Activated naive CD4-positive, alpha-beta T cell treated with anti-CD3 and anti-CD28 coated beads for 36 hours (primary cell): ENCODE measurements around the gene EDIL3. TPM values are rescaled to one million over a fixed set of nuclear protein-coding genes. Genes with fewer than 3 reads are reported as not detected.
"Not testable (repeated sequence)": the region's sequence is repeated elsewhere in the genome, so short reads cannot be mapped to it uniquely, and the experiment has no call there.

Source experiments
- CTCF ChIA-PET: fragments of 350-600 bp; sonication (Branson Sonifier 250); formaldehyde crosslinking; loops from one replicate; lab custom pipeline; 2021; ENCODE audit warnings: antibody characterized with exemption; lab: Charles Lee
- DNase-seq: peaks from one replicate; pipeline ENCODE4 v3.0.0-alpha.2; 2020
- H3K27ac Mint-ChIP-seq: one replicate; pipeline ENCODE4 v1.8.0; 2021; ENCODE audit warnings: mild to moderate bottlenecking, mixed read lengths
- H3K27me3 Mint-ChIP-seq: one replicate; pipeline ENCODE4 v1.8.0; 2021; ENCODE audit warnings: low read depth, mixed read lengths
- H3K36me3 Mint-ChIP-seq: one replicate; pipeline ENCODE4 v1.8.0; 2021; ENCODE audit warnings: low read depth, mixed read lengths
- H3K4me1 Mint-ChIP-seq: one replicate; pipeline ENCODE4 v1.8.0; 2021; ENCODE audit warnings: low read depth, mixed read lengths
- H3K4me3 Mint-ChIP-seq: one replicate; pipeline ENCODE4 v1.8.0; 2021; ENCODE audit warnings: mild to moderate bottlenecking, moderate library complexity, mixed read lengths
- H3K9me3 Mint-ChIP-seq: one replicate; pipeline ENCODE4 v1.8.0; 2021; ENCODE audit warnings: mixed read lengths
- intact Hi-C: fragments of 100-400 bp; cut with micrococcal nuclease; formaldehyde crosslinking; loops from one replicate; pipeline ENCODE4 v1.15.1; 2023
- total RNA-seq, 2 experiments: library from RNA; stranded (reverse); gene quantifications; one replicate each; pipeline ENCODE4 v1.2.3, GENCODE V29; 2021

The EDIL3 gene
- total RNA-seq, 2 experiments from 2014 or later: not detected

DNA sequence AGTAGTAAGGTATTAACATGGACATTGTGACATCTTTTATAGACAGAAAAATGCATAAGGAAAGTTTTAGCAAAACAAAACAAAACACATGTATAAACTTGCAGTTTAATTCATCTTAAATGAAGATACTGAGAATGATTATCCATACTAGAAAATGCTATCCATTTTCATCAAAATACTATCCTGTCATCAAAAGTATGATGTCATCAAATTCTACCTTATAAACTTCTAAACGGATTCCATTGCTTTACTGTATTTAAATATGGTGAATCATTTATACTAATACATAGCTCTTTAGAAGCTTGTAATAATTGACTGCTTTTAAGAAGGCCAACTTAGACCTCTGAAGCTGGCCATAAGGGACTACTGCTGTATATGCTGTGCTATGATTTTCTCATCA, 221.0 kb downstream of the EDIL3 start:
- CTCF ChIA-PET: interaction anchor here (0.6 kb wide), 1 partner anchor 1511 kb away, joined by 3 read pairs; no protein-coding TSS in a partner anchor

GRCh38 chr5:84162695-84163094, 222.0 kb downstream of the EDIL3 start:
- Mint-ChIP-seq H3K9me3 (peaks cover 3% of the 10 kb centered on the region), H3K27me3 (peaks cover 2% of the 10 kb centered on the region), H3K4me3 (no peak overlapping the region), H3K4me1 (no peaks in the 10 kb centered on the region), H3K36me3 (no peaks in the 10 kb centered on the region), H3K27ac (no peak overlapping the region)
- intact Hi-C loops: no loop called here
- CTCF ChIA-PET: interaction anchor here (0.6 kb wide), 1 partner anchor 451 kb away, joined by 3 read pairs; no protein-coding TSS in a partner anchor
- no peak for DNase-seq

More for the DNA sequence above, 221.0 kb downstream of the EDIL3 start:
- intact Hi-C loops: no loop called here
- Mint-ChIP-seq H3K27ac (no peak overlapping the region), H3K4me1 (no peaks in the 10 kb centered on the region), H3K27me3 (peaks cover 2% of the 10 kb centered on the region), H3K36me3 (no peaks in the 10 kb centered on the region), H3K9me3 (peaks cover 3% of the 10 kb centered on the region), H3K4me3 (no peak overlapping the region)
- no peak for DNase-seq

- CTCF ChIA-PET, DNase-seq, H3K27me3 Mint-ChIP-seq, H3K27ac Mint-ChIP-seq, H3K4me3 Mint-ChIP-seq, H3K9me3 Mint-ChIP-seq, H3K36me3 Mint-ChIP-seq, intact Hi-C loops, H3K4me1 Mint-ChIP-seq: not testable (repeated sequence)
Measured at GRCh38 chr5:84160650-84161049, 224.0 kb downstream of the EDIL3 start.

DNA sequence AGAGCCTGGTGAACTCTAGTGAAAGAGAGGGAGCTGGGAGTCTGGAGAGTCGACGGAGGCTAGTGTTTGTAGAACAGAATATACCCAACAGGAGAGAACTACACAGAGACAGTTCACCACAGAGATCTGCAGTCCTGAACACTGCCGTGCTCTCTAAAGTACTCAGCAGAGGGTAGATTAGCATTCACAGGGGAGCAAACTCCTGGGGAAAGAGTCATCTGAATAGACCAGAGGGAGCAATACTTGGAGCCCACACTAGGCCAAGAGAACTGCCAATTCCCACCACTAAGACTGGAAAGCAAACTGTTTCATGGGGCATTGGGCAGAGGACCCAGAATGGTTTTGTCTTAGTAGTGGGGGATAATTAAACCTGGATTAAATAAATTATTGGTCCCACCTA, 235.6 kb downstream of the EDIL3 start:
- no peak overlapping the region for H3K4me3 Mint-ChIP-seq
- DNase-seq: no peak
- H3K27me3 Mint-ChIP-seq: no peaks in the 10 kb centered on the region
- no peaks in the 10 kb centered on the region for H3K9me3 Mint-ChIP-seq
- no peaks in the 10 kb centered on the region for H3K36me3 Mint-ChIP-seq
- no peaks in the 10 kb centered on the region for H3K4me1 Mint-ChIP-seq
- CTCF ChIA-PET: no interaction called here
- intact Hi-C loops: no loop called here
- no peak overlapping the region for H3K27ac Mint-ChIP-seq

GRCh38 chr5:84148651-84149050, 236.0 kb downstream of the EDIL3 start:
- H3K36me3 Mint-ChIP-seq: no peaks in the 10 kb centered on the region
- intact Hi-C loops: no loop called here
- H3K27me3 Mint-ChIP-seq: no peaks in the 10 kb centered on the region
- H3K4me3 Mint-ChIP-seq: no peak overlapping the region
- no peak overlapping the region for H3K27ac Mint-ChIP-seq
- no peaks in the 10 kb centered on the region for H3K4me1 Mint-ChIP-seq
- no peaks in the 10 kb centered on the region for H3K9me3 Mint-ChIP-seq
- DNase-seq: no peak
- CTCF ChIA-PET: no interaction called here

GRCh38 chr5:84137541-84137940, 247.1 kb downstream of the EDIL3 start:
- Mint-ChIP-seq H3K9me3 (no peaks in the 10 kb centered on the region), H3K27ac (no peak overlapping the region), H3K4me1 (no peaks in the 10 kb centered on the region), H3K27me3 (no peaks in the 10 kb centered on the region), H3K36me3 (no peaks in the 10 kb centered on the region), H3K4me3 (no peak overlapping the region)
- no peak for DNase-seq
- intact Hi-C loops: no loop called here
- CTCF ChIA-PET: no interaction called here

- Mint-ChIP-seq H3K4me1 (no peaks in the 10 kb centered on the region), H3K4me3 (no peak overlapping the region), H3K27ac (no peak overlapping the region), H3K36me3 (no peaks in the 10 kb centered on the region), H3K27me3 (no peaks in the 10 kb centered on the region), H3K9me3 (no peaks in the 10 kb centered on the region)
- CTCF ChIA-PET: no interaction called here
- intact Hi-C loops: no loop called here
- DNase-seq: no peak
Measured at GRCh38 chr5:84131372-84131771, 253.3 kb downstream of the EDIL3 start.

DNA sequence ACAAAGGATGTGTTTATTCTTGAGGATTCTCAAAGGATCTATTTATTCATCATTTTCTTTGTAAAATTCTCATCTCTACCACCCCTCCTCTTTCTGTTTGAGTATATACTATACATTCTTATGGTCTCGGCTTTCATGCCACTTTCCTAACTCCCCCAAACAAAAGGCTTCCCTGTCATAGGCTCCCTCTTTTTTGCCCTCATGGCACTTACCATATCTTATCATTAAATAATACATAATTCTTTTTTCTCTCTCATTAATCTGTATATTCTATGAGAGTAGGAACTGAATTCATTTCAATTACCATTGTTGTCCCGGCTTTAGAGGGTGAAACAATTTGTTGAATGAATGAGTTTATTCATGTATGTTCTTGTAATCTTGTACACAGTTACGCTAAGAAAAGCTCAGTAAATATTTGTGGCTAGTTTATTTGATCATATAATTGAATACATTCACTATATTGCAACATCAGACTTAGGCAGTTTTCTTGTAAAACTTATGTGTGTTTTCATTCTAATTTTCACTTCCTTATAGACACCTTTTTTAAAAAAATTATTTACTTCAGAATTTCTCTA, 254.6 kb downstream of the EDIL3 start:
- H3K27ac Mint-ChIP-seq: no peak overlapping the region
- no peaks in the 10 kb centered on the region for H3K27me3 Mint-ChIP-seq
- CTCF ChIA-PET: no interaction called here
- H3K9me3 Mint-ChIP-seq: no peaks in the 10 kb centered on the region
- H3K4me1 Mint-ChIP-seq: no peaks in the 10 kb centered on the region
- H3K4me3 Mint-ChIP-seq: no peak overlapping the region
- H3K36me3 Mint-ChIP-seq: no peaks in the 10 kb centered on the region
- intact Hi-C loops: no loop called here
- DNase-seq: no peak

- no peak for DNase-seq
- Mint-ChIP-seq H3K36me3 (no peaks in the 10 kb centered on the region), H3K4me3 (no peak overlapping the region), H3K27ac (no peak overlapping the region), H3K4me1 (no peaks in the 10 kb centered on the region), H3K9me3 (no peaks in the 10 kb centered on the region), H3K27me3 (no peaks in the 10 kb centered on the region)
- CTCF ChIA-PET: no interaction called here
- intact Hi-C loops: no loop called here
Measured at GRCh38 chr5:84125216-84125615, 259.5 kb downstream of the EDIL3 start.

GRCh38 chr5:84119252-84119651, 265.4 kb downstream of the EDIL3 start:
- intact Hi-C loops: no loop called here
- Mint-ChIP-seq H3K27me3 (no peaks in the 10 kb centered on the region), H3K36me3 (no peaks in the 10 kb centered on the region), H3K27ac (no peak overlapping the region), H3K4me3 (no peak overlapping the region), H3K4me1 (no peaks in the 10 kb centered on the region), H3K9me3 (no peaks in the 10 kb centered on the region)
- CTCF ChIA-PET: no interaction called here
- no peak for DNase-seq

DNA sequence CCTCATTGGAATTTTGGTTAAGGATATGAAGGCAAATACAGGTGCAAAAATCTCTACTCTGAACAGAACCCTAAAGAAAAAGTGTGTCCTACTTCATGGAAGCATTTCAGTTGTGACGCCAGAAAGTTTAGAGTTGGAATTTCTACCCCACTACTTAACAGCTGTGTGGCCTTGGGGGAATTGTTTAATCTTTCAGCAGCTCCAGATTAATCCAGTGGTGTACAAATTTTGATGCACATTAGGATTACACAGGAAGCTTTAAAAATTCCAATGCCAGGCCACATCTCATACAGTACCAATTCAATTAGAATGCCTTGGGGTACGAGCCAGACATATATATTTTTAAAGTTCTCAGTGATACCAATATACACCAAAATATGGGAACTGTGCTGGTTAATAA, 266.1 kb downstream of the EDIL3 start:
- intact Hi-C loops: no loop called here
- no peak overlapping the region for H3K4me3 Mint-ChIP-seq
- no peaks in the 10 kb centered on the region for H3K4me1 Mint-ChIP-seq
- H3K9me3 Mint-ChIP-seq: no peaks in the 10 kb centered on the region
- H3K27me3 Mint-ChIP-seq: no peaks in the 10 kb centered on the region
- H3K36me3 Mint-ChIP-seq: no peaks in the 10 kb centered on the region
- CTCF ChIA-PET: no interaction called here
- no peak for DNase-seq
- H3K27ac Mint-ChIP-seq: no peak overlapping the region

- DNase-seq: no peak
- CTCF ChIA-PET: no interaction called here
- Mint-ChIP-seq H3K36me3 (no peaks in the 10 kb centered on the region), H3K27ac (no peak overlapping the region), H3K9me3 (no peaks in the 10 kb centered on the region), H3K4me1 (no peaks in the 10 kb centered on the region), H3K4me3 (no peak overlapping the region), H3K27me3 (no peaks in the 10 kb centered on the region)
- intact Hi-C loops: no loop called here
Measured at GRCh38 chr5:84115727-84116126, 269.0 kb downstream of the EDIL3 start.

- CTCF ChIA-PET: no interaction called here
- H3K27me3 Mint-ChIP-seq: no peaks in the 10 kb centered on the region
- intact Hi-C loops: no loop called here
- H3K4me3 Mint-ChIP-seq: no peak overlapping the region
- H3K9me3 Mint-ChIP-seq: no peaks in the 10 kb centered on the region
- DNase-seq: no peak
- H3K27ac Mint-ChIP-seq: no peak overlapping the region
- no peaks in the 10 kb centered on the region for H3K4me1 Mint-ChIP-seq
- no peaks in the 10 kb centered on the region for H3K36me3 Mint-ChIP-seq
Measured at GRCh38 chr5:84113246-84114105, 271.2 kb downstream of the EDIL3 start.
